HG03097 (cell line): ENCODE data around the gene SEZ6.

Experiments
- ATAC-seq: cut with Tn5 transposase; IDR thresholded peaks from one replicate; pipeline ENCODE4 v1.9.1; 2021; ENCODE audit not compliant: unreplicated experiment, low FRiP score

Gene SEZ6

GRCh38 chr17:29007456-29007855 is 1.6 kb upstream of the SEZ6 start:
- no peak for ATAC-seq

GRCh38 chr17:29004081-29004692 is 1.6 kb downstream of the SEZ6 start:
- ATAC-seq: no peak

DNA sequence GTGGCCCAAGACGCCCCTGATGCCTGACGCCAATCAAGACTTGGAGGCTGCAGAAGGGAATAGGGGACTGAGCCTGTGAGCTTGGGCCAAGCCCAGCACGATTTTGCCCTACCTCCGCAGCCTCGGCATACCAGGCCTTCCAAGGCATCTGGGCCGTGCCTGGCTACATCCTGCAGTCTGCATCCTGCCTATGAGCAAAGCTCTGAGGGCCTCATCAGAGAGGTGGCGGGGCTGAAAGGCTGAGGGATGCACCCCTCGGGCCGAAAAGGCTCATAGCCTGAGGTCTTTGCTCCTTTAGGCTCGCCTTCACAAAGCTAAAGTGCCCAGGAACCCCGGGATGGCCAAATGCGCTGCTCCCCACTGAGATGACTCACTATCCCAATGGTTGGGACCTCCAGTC is 2.5 kb downstream of the SEZ6 start:
- ATAC-seq: no peak

DNA sequence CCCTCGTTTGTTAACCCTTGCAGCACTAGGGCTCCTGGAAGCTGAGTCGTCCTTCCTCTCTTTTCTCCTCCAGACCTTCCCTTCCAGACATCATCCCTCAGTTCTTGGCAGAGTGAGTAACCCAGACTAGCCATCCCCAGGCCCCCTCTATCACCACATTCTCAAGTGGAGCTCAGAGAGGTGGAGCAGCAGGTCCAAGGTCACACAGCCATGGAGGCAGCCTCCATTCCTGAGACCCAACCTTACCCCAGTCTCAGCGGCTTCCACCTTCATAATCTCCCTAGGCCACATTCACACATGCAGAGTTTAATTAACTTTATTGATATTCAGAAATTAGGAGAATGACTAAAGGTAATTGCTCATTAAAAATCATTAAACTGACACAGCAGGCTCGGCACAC is 3.0 kb downstream of the SEZ6 start:
- no peak for ATAC-seq

DNA sequence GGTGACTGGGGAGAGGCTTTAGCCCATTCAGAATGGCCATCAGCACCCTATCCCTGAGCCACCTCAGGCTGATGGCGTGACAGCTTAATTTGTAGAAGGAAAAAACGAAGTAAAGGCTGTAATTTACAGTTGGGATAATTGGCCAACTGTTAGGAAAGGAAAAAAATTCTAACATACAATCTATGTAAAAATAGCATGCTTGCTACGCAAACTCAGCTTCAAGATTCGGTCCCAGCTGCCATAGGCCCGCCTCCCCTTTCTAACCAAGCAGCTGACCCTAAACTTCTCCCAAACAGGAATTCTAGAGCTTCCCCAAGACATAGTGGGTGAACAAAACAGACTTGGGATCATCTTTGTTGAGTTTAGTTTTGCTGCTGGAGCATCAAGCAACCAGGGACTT is 4.9 kb downstream of the SEZ6 start:
- ATAC-seq: no peak

DNA sequence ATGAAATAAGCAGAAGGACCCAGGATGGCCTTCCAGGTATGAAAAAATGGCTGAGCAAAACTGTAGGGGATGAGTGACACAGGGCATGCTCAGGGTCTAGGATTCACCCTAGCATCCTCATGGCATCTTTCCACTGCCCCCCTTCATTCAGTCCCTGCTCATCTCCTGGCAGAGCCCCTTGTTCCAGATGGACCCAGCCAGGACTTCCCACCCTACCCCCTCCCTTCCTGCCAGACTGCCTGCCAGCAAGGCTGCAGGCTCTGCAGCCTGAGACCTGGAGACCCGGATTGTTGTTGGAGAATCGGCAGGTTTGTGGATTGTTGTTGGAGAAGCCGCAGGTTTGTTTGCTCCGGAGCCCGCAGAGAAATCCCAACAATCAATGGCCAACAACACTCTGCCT is 6.6 kb downstream of the SEZ6 start:
- no peak for ATAC-seq

DNA sequence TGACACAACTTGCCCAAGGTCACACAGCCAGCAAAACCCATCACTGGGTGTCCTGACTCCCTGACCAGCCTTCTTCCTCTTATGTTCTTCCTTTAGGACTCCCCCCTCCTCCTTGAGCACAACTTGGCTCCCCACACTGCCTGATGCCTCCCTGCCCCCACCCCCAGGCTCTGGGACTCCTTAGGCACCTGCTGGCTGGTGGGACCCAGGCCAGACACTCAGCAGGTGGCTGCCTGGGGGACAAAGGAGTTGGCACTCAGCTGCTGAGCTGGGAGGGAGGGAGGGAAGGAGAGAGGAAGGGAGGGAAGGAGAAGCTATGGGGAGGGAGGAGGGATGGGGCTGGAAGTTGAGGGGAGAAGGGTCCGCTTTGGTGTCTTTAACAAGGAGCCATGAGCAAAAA is 8.0 kb downstream of the SEZ6 start:
- ATAC-seq: no peak

GRCh38 chr17:28996554-28997096 is 9.2 kb downstream of the SEZ6 start:
- ATAC-seq: no peak

- no peak for ATAC-seq
Observed at GRCh38 chr17:28993645-28994426, 12.0 kb downstream of the SEZ6 start.

DNA sequence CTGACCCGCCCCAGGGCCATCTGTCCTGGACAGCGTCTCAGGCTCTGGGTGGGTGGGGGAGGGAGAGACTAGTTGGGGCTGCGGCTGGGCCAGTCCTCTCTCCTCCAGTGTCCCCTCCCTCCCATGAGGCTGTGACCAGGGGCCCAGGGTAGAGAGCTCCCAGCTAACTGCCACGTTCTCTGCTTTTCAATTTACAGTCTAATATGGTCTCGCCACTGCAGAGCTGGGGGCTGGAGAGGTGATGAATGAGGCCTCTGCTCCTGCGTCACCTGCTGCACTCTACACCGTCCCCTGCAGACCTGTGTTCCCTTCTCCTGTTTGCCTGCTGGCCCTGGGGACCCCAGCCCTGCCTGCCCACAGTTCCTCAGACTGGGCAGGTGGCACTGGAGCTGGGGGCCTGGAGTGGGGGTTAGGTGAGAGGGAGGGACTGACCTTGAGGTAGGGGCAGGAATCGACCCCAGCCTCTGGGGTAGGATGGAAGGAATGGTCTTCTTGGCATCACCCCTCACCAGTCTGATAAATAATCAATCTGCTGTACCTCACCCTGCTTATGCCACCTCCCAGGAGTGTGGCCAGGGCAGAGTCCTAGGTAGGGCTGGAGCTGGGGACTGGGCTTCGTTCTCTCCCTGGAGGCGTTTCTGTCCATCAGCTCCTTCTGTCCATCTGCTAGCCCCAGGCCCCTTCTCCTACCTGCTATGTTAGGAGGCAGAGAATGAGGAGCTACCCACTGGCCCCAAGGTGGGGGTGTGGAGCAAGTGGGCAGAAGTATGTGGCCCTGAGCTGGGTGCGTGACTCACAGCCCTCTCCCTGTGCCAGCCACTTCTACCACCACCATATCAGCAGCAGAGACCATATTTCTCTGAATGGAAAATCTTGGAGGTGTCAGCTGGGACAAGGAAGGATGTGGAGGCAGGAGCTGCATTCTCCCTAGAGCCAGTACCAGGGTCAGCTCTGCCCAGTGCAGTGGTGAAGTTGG is 12.9 kb downstream of the SEZ6 start:
- no peak for ATAC-seq

DNA sequence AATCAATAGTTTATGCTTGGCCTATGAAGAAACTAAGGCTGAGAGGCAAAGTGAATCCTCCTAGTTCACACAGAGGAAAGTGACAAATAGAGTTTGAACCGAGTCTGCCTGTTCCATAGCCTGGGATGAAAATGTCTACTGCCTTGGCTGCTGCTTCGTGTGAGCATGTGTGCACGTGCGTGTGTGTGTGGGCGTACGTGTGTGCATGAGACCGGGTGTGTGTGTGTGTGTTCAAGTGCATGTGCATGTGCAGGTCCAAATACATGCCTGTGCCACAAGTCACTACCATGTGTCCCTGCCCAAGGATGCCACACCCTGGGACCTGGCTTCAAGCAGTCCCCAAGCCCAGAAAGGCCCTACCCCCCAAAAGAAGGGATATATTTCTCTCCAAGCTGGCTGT is 13.6 kb downstream of the SEZ6 start:
- no peak for ATAC-seq

DNA sequence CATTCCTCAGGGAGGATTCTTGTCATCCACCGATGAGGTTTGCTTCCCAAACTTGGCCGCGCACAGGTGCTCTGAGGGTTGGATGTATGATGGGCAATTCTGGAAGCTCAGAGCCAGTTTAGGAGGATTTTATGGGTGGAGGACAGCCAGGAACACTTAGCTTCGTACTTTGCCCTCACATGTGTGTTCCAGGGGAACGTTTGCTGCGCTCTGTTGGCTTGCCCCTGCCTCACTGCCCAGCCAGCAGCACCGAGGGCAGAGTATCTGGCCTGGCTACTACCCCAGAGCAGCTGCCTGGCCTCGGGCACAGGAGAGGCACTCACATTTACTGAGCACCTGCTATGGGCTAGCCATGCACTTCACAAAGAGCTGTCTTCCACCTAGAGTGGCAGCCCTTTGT is 14.1 kb downstream of the SEZ6 start:
- ATAC-seq: no peak

DNA sequence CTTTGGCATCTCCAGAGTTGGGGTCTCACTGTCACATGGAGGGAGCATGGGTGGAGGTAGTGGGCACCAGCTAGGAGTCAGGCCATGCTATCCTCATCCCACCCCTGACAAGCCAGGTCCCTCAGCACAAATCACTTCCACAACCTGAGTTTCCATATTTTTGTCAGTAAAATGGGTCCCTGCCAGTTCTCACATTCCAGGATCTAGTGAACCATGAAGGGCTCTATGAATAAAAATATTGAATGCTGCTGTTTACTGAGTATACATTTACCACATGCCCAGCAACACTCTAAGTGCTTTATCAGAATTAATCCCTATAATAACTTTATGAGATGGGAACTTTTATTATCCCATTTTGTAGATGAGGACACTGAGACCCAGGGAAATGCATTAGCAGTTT is 16.8 kb downstream of the SEZ6 start:
- no peak for ATAC-seq

- ATAC-seq: no peak
Observed at GRCh38 chr17:28988475-28988874, 17.4 kb downstream of the SEZ6 start.

DNA sequence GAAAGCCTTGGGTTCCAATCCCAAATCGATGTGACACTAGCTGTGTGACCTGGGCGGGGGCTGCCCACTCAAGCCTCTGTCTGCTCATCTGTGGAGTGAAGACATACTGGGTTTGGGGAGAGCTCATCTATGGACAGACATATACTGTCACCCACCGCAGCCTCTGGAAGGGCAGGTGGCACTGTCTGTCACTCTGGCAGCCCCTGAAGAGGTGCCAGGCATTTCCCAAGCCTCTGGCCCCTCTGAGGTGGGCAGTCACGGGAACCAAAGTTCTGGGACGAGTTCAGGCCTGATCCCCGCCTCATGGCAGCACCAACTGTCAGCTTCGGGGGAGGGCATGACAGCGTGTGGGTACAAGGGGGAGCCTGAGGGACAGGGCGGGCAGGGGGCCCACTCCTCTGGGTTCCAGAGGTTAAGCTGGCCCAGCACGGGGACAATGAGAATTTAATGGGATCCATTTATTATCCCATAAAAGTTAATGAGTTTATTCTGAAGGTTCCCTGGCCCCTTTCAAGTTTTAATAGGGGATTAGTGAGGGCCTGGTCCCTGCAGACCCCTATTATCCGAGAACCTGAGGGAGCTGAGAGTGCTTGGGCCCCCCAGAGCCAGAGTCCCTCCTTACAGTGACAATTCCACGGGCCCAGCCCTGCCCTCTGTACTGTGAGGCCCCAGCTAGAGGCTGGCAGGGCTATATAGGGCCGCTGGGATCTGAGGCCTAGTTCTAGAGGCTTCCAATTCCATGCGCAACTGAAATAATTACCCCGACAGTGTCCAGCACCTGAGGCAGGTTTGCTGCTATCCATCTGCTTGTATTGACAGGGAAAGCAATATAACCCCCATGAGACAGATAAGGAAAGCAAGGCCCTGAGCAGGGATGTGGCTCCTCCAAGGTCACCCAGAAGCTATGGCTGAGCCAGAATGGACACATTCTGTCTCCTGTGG is 18.8 kb downstream of the SEZ6 start:
- no peak for ATAC-seq

DNA sequence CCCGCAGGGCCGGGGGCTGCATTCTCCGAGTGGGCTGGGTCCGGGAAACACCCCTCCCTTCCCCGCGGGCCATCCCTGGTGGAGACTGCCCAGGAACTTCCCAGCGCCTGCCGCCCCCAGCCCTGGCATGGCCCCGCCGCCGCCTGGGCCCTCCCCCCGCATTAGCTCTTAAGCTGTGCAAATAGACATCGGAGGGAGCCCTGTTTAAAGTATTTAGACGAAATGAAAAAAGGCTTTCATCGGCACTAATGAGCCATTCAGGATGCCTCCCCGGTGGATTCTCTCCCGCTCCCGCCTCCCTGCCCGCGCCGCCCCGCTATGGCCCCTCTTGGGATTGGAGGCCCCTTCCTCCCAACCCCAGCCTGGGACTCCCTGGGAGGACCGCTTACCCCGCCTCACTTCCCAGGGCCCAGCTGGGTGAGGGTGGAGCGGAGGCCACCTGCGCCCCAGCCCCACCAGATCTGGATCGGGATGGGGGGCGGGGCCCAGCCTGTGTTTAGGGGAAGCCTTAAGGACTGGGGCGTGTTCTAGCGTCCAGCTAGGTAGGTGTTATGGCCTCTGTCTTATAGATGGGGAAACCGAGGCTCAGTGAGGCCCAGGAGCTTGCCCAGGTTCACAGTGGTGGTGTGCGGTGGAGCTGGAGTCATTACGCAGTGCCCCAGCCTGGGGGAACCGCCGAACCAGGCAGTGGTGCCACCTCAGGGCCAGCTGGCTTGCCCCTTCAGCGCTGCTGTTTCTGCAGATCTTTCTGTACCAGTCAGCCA is 19.7 kb downstream of the SEZ6 start:
- no peak for ATAC-seq

DNA sequence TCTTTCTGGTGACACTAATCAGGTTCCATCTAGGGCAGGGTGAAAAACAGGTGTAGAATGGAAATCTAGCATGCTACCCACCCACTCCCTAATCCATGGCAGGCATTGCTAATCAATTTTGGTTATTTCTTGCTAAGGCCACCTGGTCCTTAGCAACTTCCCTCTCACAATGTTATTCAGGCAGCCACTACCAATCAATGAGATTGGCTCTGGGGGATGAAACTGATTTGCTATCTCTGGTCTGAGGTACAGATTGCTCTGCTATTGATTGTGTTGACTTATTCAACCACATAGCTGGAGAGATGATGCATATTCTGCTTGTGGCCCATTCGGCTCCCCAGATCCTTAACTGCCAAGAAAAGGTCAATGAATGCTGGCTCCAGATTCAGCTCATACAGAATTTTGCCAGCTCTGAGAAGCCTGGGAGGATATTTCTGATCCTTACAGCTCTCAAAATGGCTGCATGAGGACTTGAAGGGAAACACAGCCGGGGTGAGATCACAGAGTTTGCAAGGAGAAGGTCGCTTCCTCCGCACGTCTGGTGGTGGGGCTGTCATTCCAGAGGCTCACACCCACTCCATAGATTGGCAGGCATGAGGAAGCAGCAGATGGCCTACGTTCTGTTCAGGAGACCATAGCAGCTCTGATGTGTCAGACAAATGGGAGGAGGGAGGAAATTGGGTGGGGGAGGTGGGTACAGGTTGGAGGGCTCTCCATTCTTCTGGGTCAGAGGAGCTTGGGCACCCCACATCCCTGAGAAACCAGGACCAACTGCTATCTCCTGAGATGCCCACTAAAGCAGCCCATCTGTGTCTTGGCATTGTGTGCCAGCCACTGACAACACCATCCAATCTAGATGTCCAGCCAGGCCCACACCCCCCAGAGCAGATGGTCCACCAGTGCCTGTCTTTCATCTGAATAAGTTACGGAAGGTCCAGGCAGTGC is 22.3 kb downstream of the SEZ6 start:
- ATAC-seq: no peak

GRCh38 chr17:28982131-28982793 is 23.6 kb downstream of the SEZ6 start:
- ATAC-seq: peak; percentile 61
